Muscle of leg (tissue), 16 donors: ENCODE results near the gene GCGR. TPM values are rescaled to one million over a fixed set of nuclear protein-coding genes. Genes with fewer than 3 reads are reported as not detected.

ENCODE experiments used
- DNase-seq: peaks from one replicate; pipeline ENCODE4 v3.0.0; 2013
- H3K27ac ChIP-seq: one replicate; pipeline ENCODE4 v1.5.1; 2013; ENCODE audit warnings: mild to moderate bottlenecking, low read length, control low read depth
- H3K27me3 ChIP-seq: one replicate; pipeline ENCODE4 v1.6.1; 2013; ENCODE audit warnings: low read length; ENCODE audit not compliant: control insufficient read depth, insufficient read depth
- H3K36me3 ChIP-seq: one replicate; pipeline ENCODE4 v1.6.1; 2013; ENCODE audit warnings: low read length; ENCODE audit not compliant: control insufficient read depth, insufficient read depth
- H3K4me1 ChIP-seq: one replicate; pipeline ENCODE4 v1.6.1; 2013; ENCODE audit warnings: low read length; ENCODE audit not compliant: control insufficient read depth, insufficient read depth
- H3K4me3 ChIP-seq: one replicate; pipeline ENCODE4 v1.5.1; 2013; ENCODE audit warnings: low read length, control low read depth
- H3K9me3 ChIP-seq: replicated peaks from 2 replicates; pipeline ENCODE4 v1.6.1; 2013; ENCODE audit warnings: low read depth, low read length; ENCODE audit not compliant: control insufficient read depth
- WGBS: methylation state at CpG from one replicate; pipeline ENCODE4 v1.1.5; 2013; ENCODE audit warnings: missing lambda C conversion rate; ENCODE audit not compliant: insufficient coverage; 5-methylcytosine and 5-hydroxymethylcytosine counted together
- long read RNA-seq, 11 donors: transcript quantifications; one replicate each; lab custom pipeline, GENCODE V29; 2026
- polyA plus RNA-seq, 8 donors: library from polyadenylated mRNA; unstranded; fragments of 120-200 nt; gene quantifications; one replicate each; pipeline versions ENCODE4 v1.2.1 to v1.2.3, GENCODE V29; 2013; ENCODE audit warnings: inconsistent platforms in 1 of 8, low replicate concordance in 1 of 8; ENCODE audit not compliant: insufficient read length in 8 of 8, insufficient read depth in 1 of 8
- total RNA-seq: library from RNA; stranded (reverse); fragments of 120-200 nt; gene quantifications from one replicate; pipeline ENCODE4 v1.2.4, GENCODE V29; 2013

The GCGR gene
- not detected for total RNA-seq
- under 1 TPM in 4 of 8 donors, not detected in 4; 0.10 to 0.21 (median 0.18) TPM for polyA plus RNA-seq
- long read RNA-seq, donor 1 = 0 reads
- long read RNA-seq, donor 2 = 0 reads
- long read RNA-seq, donor 3 = 0 reads
- long read RNA-seq, donor 4 = 0 reads
- long read RNA-seq, donor 5 = 0 reads
- long read RNA-seq, donor 6 = 0 reads
- long read RNA-seq, donor 7 = 0 reads
- long read RNA-seq, donor 8 = 0 reads
- long read RNA-seq, donor 9 = 0 reads
- long read RNA-seq, donor 10 = 0 reads
- long read RNA-seq, donor 11 = 0 reads

DNA sequence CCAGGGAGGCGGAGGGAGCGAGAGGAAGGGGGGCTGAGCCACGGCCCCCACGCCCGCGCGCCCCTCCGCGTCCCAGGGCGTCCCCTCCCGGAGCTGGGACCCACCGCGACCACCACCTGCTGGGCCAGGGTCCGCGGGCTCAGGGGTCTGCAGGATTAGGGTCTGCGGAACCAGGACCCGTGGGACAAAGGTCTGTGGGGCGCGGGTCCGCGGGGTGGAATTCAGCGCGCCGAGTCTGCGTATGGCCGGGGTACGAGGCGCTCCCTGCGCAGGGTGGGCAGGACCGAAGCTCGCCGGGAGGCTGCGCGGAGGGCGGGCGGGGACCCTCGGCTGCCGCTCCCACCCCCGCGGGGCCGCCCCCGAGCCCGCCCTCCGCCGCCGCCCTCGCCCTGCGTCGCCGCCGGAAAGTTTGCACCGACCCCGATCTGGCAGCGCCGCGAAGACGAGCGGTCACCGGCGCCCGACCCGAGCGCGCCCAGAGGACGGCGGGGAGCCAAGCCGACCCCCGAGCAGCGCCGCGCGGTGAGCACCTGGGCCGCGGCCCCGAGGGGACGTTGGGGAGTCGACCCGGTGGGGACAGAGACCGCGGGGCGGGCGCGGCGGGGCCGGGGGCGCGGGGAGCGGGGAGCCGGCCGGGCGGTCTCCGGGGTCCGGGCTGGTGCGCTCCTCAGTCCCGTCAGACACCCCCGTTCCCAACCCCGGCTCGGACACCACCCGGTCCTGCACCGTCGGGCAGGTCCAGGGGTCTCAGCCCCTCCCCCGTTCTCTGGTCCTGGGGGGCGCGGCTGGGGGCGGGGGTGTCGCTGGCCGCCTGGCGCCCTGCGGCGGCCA, at the start of gene GCGR:
TSS of gene GCGR (plus strand) at position 423 of the 831 bp plus-strand sequence. CDS start 4,869 bp downstream, outside the sequence.
- Histone ChIP-seq H3K9me3 (no peaks in the 10 kb centered on the region), H3K4me1 (peaks cover 9% of the 10 kb centered on the region), H3K4me3 (no peak within 1 kb of the TSS), H3K36me3 (no peaks in the 10 kb centered on the region), H3K27ac (no peak within 1 kb of the TSS), H3K27me3 (peaks cover 89% of the 10 kb centered on the region)
- WGBS = under 1% methylated on average over 93 of the region's 110 CpGs
- DNase-seq = no peak

DNA sequence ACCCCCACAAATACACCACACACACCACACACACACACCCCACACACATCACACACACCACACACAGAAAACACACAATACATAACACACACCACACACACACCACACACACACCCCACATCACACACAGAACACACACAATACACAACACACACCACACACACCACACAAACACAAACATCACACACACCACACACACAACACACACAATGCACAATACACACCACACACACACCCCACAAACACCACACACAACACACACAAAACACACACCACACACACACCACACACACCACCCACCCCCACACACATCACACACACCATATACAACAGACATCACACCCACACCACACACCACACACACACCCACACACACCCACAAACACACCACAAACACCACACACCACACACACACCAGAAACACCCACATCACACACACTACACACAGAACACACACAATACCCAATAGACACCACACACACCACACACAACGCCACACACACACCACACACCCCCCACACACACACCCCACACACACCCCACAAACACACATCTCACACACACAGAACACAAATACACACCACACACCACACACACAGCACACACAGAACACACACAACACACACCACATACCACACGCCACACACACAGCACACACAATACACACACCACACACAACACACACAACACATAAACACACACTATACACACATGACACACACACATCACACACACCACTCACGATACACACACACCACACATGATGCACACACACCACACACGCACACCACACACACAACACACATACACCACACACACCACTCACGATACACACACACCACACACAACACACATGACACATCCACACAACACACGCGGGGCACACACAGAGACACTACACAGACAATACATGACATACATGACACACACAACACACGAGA, 11.0 kb upstream of the GCGR start:
- H3K4me3 ChIP-seq = no peak overlapping the region
- H3K4me1 ChIP-seq = no peaks in the 10 kb centered on the region
- peaks cover 6% of the 10 kb centered on the region for H3K27me3 ChIP-seq
- no peaks in the 10 kb centered on the region for H3K9me3 ChIP-seq
- 85% methylated on average over 5 of the region's 8 CpGs for WGBS
- no peak overlapping the region for H3K27ac ChIP-seq
- DNase-seq = no peak
- no peaks in the 10 kb centered on the region for H3K36me3 ChIP-seq

DNA sequence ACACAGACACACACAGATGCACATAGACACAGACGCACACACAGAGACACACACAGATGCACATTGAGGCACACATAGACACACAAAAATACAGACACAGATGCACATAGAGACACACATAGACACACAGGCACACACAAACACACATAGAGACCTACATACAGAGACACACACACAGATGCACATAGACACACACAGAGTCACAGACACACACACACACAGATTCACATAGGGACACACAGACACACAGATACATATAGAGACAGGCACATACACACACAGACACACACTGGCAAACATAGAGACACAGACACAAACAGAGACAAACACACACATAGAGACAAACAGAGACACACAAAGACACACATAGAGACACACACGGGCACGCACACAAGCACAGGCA, 9.9 kb upstream of the GCGR start:
- DNase-seq = no peak
- peaks cover 6% of the 10 kb centered on the region for H3K27me3 ChIP-seq
- no peaks in the 10 kb centered on the region for H3K4me1 ChIP-seq
- no peaks in the 10 kb centered on the region for H3K36me3 ChIP-seq
- no peak overlapping the region for H3K4me3 ChIP-seq
- H3K9me3 ChIP-seq = no peaks in the 10 kb centered on the region
- WGBS = no CpG with 5 or more reads among the region's 3 CpGs
- no peak overlapping the region for H3K27ac ChIP-seq

DNA sequence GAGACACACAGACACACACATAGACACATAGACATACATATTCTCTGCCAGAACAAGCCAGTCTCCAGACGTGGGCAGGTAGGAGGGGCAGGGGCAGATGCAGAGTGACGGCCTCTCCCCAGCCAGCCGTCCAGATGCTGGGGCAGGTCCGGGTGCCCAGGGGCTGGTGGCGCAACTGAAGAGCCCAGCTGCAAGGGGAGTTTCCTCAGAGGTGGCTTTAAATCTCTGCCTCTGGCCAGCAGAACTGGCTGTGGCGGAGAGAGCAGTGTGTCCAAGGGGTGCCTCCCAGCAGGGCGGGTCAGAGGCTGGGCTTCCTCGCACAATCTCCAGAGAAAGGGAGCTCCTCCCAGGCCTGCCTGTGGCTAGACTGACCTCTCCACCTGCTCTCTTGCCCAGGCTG, 9.4 kb upstream of the GCGR start:
- WGBS = 21% methylated on average over 8 of the region's 8 CpGs
- no peaks in the 10 kb centered on the region for H3K36me3 ChIP-seq
- H3K4me1 ChIP-seq = no peaks in the 10 kb centered on the region
- no peaks in the 10 kb centered on the region for H3K9me3 ChIP-seq
- H3K4me3 ChIP-seq = no peak overlapping the region
- peaks cover 9% of the 10 kb centered on the region for H3K27me3 ChIP-seq
- H3K27ac ChIP-seq = no peak overlapping the region
- DNase-seq = no peak

DNA sequence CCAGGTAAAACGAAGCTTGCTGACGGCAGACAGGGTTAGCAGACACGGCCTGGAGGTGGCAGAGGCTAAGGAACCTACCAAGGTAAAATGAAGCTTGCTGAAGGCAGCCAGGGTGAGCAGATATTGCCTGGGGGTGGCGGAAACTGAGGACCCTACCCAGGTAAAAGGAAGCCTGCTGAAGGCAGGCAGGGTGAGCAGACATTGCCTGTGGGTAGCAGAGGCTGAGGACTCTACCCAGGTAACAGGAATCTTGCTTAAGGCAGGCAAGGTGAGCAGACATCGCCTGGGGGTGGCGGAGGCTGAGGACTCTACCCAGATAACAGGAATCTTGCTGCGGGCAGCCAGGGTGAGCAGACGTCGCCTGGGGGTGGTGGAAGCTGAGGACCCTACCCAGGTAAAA, 2.6 kb upstream of the GCGR start:
- peaks cover 9% of the 10 kb centered on the region for H3K4me1 ChIP-seq
- H3K27me3 ChIP-seq = peaks cover 65% of the 10 kb centered on the region
- DNase-seq = no peak
- no peak overlapping the region for H3K4me3 ChIP-seq
- no peaks in the 10 kb centered on the region for H3K9me3 ChIP-seq
- no peak overlapping the region for H3K27ac ChIP-seq
- WGBS = 82% methylated on average over 9 of the region's 9 CpGs
- no peaks in the 10 kb centered on the region for H3K36me3 ChIP-seq

DNA sequence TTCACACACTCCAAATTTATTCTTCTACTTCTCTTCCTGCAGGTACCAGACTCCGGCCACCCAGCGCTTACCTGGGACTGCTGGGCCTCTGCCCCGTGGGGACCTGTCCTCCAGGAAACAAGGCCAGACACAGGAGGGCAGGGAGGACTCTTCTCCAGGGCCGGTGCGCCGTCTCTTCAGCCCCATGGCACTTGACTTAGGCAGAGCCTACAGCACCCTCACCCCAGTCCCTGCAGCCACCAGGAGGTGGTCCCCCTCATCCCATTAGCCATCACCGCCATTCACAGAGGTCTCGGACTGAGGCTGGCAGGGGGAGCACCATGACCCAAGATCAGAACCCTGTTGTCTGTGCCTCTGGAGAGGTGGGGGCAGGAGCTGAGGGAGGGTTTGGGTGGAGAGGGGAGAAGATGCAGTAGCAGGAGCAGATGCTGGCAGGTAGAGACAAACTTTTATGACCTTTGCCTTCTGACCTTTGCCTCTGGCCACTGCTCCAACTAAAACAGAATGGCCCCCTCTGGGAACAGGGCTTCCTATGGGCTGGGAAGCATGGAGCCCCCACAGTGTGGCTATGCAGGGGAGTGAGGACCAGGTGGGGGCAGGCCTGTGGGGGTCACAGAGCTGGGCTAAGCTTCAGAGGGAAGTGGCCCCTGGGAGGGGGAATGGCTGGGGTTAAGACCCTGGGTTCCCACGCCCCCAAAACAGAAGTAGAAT, 1.7 kb upstream of the GCGR start:
- WGBS = 83% methylated on average over 4 of the region's 9 CpGs
- peaks cover 74% of the 10 kb centered on the region for H3K27me3 ChIP-seq

DNA sequence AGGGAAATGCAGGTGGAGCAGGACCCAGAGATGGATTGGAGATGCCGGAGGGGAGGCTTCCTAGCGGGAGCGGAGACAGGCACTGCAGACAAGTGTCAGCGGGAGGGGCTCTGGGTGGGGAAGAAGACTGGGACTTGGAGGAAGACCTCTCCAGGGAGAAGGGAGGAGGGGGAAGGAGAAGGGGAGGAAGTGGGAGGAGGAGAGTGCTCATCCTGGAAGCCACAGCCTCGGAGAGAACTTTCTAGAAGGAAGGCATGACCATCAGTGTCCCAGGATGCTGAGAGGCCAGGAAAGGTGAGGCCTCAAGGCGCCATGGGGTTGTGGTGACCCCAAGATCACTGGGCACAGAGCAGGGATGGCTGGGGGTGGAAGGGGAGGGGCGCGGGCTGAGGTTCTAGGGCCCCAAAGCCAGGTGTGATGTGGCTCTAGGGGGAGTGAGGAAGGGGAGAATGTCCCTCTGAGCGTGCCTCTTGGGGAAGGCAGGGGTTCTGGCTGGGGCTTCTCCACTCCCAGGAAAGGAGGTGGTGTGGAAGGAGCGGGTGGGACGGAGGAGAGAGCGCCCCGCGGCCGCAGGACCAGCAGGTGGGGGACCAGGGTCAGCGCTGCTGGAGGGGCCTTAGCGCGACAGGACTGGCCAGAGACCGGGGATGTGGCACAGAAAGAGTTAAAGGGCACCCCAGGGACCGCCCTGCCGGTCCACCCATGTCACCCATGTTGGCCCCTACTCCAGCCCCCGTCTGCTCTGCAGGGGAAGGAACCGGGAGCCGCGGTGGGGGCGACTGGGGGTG, 900 bp upstream of the GCGR start:
- WGBS = 27% methylated on average over 17 of the region's 26 CpGs
- Histone ChIP-seq H3K27ac (no peak overlapping the region), H3K27me3 (peaks cover 82% of the 10 kb centered on the region), H3K36me3 (no peaks in the 10 kb centered on the region), H3K9me3 (no peaks in the 10 kb centered on the region), H3K4me1 (peaks cover 9% of the 10 kb centered on the region), H3K4me3 (no peak overlapping the region)
- no peak for DNase-seq

More for the DNA sequence above, 1.7 kb upstream of the GCGR start:
- Histone ChIP-seq H3K4me1 (peaks cover 9% of the 10 kb centered on the region), H3K36me3 (no peaks in the 10 kb centered on the region), H3K4me3 (no peak overlapping the region), H3K9me3 (no peaks in the 10 kb centered on the region), H3K27ac (no peak overlapping the region)
- no peak for DNase-seq

DNA sequence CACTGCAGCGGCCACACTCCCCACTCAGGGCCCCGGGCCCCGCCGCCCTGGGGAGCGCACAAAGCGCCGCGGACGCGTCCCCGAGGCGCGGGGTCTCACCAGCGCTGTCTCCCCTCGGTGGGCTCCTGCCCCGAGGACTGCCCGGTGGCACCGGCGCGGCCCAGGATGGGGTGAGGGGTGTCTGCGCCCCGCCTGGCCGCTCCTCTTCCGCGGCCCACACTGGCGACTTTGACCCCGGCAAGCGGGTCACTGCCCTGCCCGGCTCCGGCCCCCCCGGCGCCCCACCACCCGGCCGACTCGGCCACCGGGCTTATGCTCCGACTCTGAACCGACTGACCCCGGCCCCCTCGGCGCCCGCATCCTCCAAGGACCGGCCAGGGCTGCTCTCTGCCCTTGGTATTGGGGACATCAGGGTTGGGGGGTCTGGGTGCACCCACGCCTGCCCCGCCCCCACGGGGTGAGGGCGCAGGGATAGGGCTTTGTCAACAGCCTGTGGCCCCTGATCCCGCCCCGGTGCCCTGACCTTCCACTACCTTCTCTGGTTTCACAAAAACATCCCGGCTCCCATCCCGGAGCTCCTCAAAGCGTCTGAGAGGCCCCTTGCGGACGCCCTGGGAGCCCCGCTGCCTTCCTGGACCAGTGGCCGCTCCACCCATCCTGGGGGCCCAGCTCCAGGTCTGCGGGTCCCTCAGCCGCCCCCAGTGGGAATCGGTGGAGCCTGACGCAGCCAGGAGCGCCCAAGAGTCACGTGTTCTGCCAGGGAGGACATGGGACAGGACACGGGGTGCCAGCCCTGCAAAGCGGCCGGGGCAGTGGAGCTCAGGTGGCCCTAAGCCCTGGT, 829 bp downstream of the GCGR start:
- Histone ChIP-seq H3K4me1 (peaks cover 9% of the 10 kb centered on the region), H3K4me3 (no peak overlapping the region)

More for the DNA sequence above, 829 bp downstream of the GCGR start:
- no peak overlapping the region for H3K27ac ChIP-seq
- no peaks in the 10 kb centered on the region for H3K9me3 ChIP-seq
- WGBS = 5% methylated on average over 65 of the region's 65 CpGs
- peaks cover 90% of the 10 kb centered on the region for H3K27me3 ChIP-seq
- no peaks in the 10 kb centered on the region for H3K36me3 ChIP-seq
- no peak for DNase-seq
